ENCODE measurements around the gene PARG.
"Not testable (repeated sequence)": the region's sequence is repeated elsewhere in the genome, so short reads cannot be mapped to it uniquely, and the experiment has no call there.

Gene PARG

GRCh38 chr10:49830016-49830415 lies 111.8 kb downstream of the PARG start:
- H3K4me3 Mint-ChIP-seq = no peak overlapping the region
- no peaks in the 10 kb centered on the region for H3K4me1 Mint-ChIP-seq (ENCODE audit: low read depth)
- DNase-seq (ENCODE audit: low spot score) = no peak
- no peaks in the 10 kb centered on the region for H3K9me3 Mint-ChIP-seq
- no peaks in the 10 kb centered on the region for H3K27me3 Mint-ChIP-seq (ENCODE audit: low read depth)
- H3K36me3 Mint-ChIP-seq (ENCODE audit: low read depth) = peaks cover 15% of the 10 kb centered on the region
- H3K27ac Mint-ChIP-seq = no peak overlapping the region

DNA sequence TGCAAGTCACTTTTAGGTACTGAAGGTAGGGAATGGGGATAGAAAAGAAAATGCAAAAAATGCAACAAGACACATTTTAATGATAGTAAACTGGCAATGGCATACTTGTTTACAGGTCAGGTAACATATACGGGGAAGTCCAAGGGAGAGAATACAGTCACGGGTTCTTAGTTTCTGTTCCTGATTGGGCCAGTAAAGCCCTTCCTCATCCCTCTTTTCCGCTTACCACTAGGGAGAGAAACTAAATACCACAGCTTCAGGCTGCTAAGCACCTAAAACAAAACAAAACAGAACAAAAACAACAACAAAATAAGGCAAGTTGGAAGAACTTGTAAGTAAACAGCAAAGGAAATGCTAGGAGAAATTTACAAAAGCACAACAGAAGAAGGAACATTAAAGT lies 114.5 kb downstream of the PARG start:
- H3K4me1 Mint-ChIP-seq (ENCODE audit: low read depth) = no peaks in the 10 kb centered on the region
- peak overlapping the region; percentile 36 for H3K27ac Mint-ChIP-seq
- H3K36me3 Mint-ChIP-seq (ENCODE audit: low read depth) = peaks cover 12% of the 10 kb centered on the region
- H3K9me3 Mint-ChIP-seq = no peaks in the 10 kb centered on the region
- no peaks in the 10 kb centered on the region for H3K27me3 Mint-ChIP-seq (ENCODE audit: low read depth)
- no peak for DNase-seq (ENCODE audit: low spot score)
- no peak overlapping the region for H3K4me3 Mint-ChIP-seq

- no peak overlapping the region for H3K4me3 Mint-ChIP-seq
- H3K36me3 Mint-ChIP-seq (ENCODE audit: low read depth) = peaks cover 17% of the 10 kb centered on the region
- H3K9me3 Mint-ChIP-seq = no peaks in the 10 kb centered on the region
- DNase-seq (ENCODE audit: low spot score) = no peak
- no peaks in the 10 kb centered on the region for H3K4me1 Mint-ChIP-seq (ENCODE audit: low read depth)
- no peaks in the 10 kb centered on the region for H3K27me3 Mint-ChIP-seq (ENCODE audit: low read depth)
- no peak overlapping the region for H3K27ac Mint-ChIP-seq
Observed at GRCh38 chr10:49819234-49819958, 122.4 kb downstream of the PARG start.

GRCh38 chr10:49817845-49818244 lies 124.0 kb downstream of the PARG start:
- Mint-ChIP-seq H3K4me1 (ENCODE audit: low read depth) (no peaks in the 10 kb centered on the region), H3K9me3 (no peaks in the 10 kb centered on the region), H3K4me3 (no peak overlapping the region), H3K27ac (no peak overlapping the region), H3K27me3 (ENCODE audit: low read depth) (no peaks in the 10 kb centered on the region), H3K36me3 (ENCODE audit: low read depth) (peaks cover 17% of the 10 kb centered on the region)
- DNase-seq (ENCODE audit: low spot score) = no peak

- Mint-ChIP-seq H3K9me3 (peaks cover 5% of the 10 kb centered on the region), H3K4me1 (ENCODE audit: low read depth) (no peaks in the 10 kb centered on the region), H3K36me3 (ENCODE audit: low read depth) (no peaks in the 10 kb centered on the region), H3K4me3 (no peak overlapping the region), H3K27ac (no peak overlapping the region), H3K27me3 (ENCODE audit: low read depth) (peaks cover 2% of the 10 kb centered on the region)
- DNase-seq (ENCODE audit: low spot score) = no peak
Observed at GRCh38 chr10:49803988-49804387, 137.8 kb downstream of the PARG start.

GRCh38 chr10:49798275-49798674 lies 143.6 kb downstream of the PARG start:
- peaks cover 2% of the 10 kb centered on the region for H3K27me3 Mint-ChIP-seq (ENCODE audit: low read depth)
- no peak for DNase-seq (ENCODE audit: low spot score)
- H3K4me3 Mint-ChIP-seq = no peak overlapping the region
- H3K27ac Mint-ChIP-seq = no peak overlapping the region
- H3K36me3 Mint-ChIP-seq (ENCODE audit: low read depth) = no peaks in the 10 kb centered on the region
- no peaks in the 10 kb centered on the region for H3K9me3 Mint-ChIP-seq
- no peaks in the 10 kb centered on the region for H3K4me1 Mint-ChIP-seq (ENCODE audit: low read depth)

- H3K4me3 Mint-ChIP-seq = no peak overlapping the region
- H3K36me3 Mint-ChIP-seq (ENCODE audit: low read depth) = no peaks in the 10 kb centered on the region
- H3K9me3 Mint-ChIP-seq = no peaks in the 10 kb centered on the region
- DNase-seq (ENCODE audit: low spot score) = no peak
- H3K4me1 Mint-ChIP-seq (ENCODE audit: low read depth) = no peaks in the 10 kb centered on the region
- H3K27ac Mint-ChIP-seq = no peak overlapping the region
- no peaks in the 10 kb centered on the region for H3K27me3 Mint-ChIP-seq (ENCODE audit: low read depth)
Observed at GRCh38 chr10:49791100-49791499, 150.7 kb downstream of the PARG start.

- Mint-ChIP-seq H3K4me1 (ENCODE audit: low read depth) (no peaks in the 10 kb centered on the region), H3K4me3 (no peak overlapping the region), H3K27me3 (ENCODE audit: low read depth) (peaks cover 4% of the 10 kb centered on the region), H3K9me3 (no peaks in the 10 kb centered on the region), H3K27ac (no peak overlapping the region), H3K36me3 (ENCODE audit: low read depth) (no peaks in the 10 kb centered on the region)
- no peak for DNase-seq (ENCODE audit: low spot score)
Observed at GRCh38 chr10:49784681-49785080, 157.1 kb downstream of the PARG start.

GRCh38 chr10:49783645-49784044 lies 158.2 kb downstream of the PARG start:
- H3K36me3 Mint-ChIP-seq (ENCODE audit: low read depth) = no peaks in the 10 kb centered on the region
- no peak for DNase-seq (ENCODE audit: low spot score)
- H3K4me1 Mint-ChIP-seq (ENCODE audit: low read depth) = no peaks in the 10 kb centered on the region
- H3K4me3 Mint-ChIP-seq = no peak overlapping the region
- H3K9me3 Mint-ChIP-seq = no peaks in the 10 kb centered on the region
- H3K27me3 Mint-ChIP-seq (ENCODE audit: low read depth) = peaks cover 4% of the 10 kb centered on the region
- H3K27ac Mint-ChIP-seq = no peak overlapping the region

- H3K27ac Mint-ChIP-seq = no peak overlapping the region
- DNase-seq (ENCODE audit: low spot score) = no peak
- H3K4me1 Mint-ChIP-seq (ENCODE audit: low read depth) = no peaks in the 10 kb centered on the region
- no peaks in the 10 kb centered on the region for H3K36me3 Mint-ChIP-seq (ENCODE audit: low read depth)
- no peaks in the 10 kb centered on the region for H3K9me3 Mint-ChIP-seq
- H3K27me3 Mint-ChIP-seq (ENCODE audit: low read depth) = peaks cover 4% of the 10 kb centered on the region
- no peak overlapping the region for H3K4me3 Mint-ChIP-seq
Observed at GRCh38 chr10:49781247-49781646, 160.6 kb downstream of the PARG start.

- Mint-ChIP-seq H3K9me3 (no peaks in the 10 kb centered on the region), H3K27ac (no peak overlapping the region), H3K4me1 (ENCODE audit: low read depth) (no peaks in the 10 kb centered on the region), H3K36me3 (ENCODE audit: low read depth) (no peaks in the 10 kb centered on the region), H3K27me3 (ENCODE audit: low read depth) (no peaks in the 10 kb centered on the region), H3K4me3 (no peak overlapping the region)
- DNase-seq (ENCODE audit: low spot score) = no peak
Observed at GRCh38 chr10:49778197-49778596, 163.6 kb downstream of the PARG start.

- H3K4me1 Mint-ChIP-seq (ENCODE audit: low read depth) = no peaks in the 10 kb centered on the region
- no peak overlapping the region for H3K27ac Mint-ChIP-seq
- H3K4me3 Mint-ChIP-seq = no peak overlapping the region
- peaks cover 7% of the 10 kb centered on the region for H3K27me3 Mint-ChIP-seq (ENCODE audit: low read depth)
- no peak for DNase-seq (ENCODE audit: low spot score)
- H3K36me3 Mint-ChIP-seq (ENCODE audit: low read depth) = no peaks in the 10 kb centered on the region
- H3K9me3 Mint-ChIP-seq = no peaks in the 10 kb centered on the region
Observed at GRCh38 chr10:49776851-49777250, 165.0 kb downstream of the PARG start.

DNA sequence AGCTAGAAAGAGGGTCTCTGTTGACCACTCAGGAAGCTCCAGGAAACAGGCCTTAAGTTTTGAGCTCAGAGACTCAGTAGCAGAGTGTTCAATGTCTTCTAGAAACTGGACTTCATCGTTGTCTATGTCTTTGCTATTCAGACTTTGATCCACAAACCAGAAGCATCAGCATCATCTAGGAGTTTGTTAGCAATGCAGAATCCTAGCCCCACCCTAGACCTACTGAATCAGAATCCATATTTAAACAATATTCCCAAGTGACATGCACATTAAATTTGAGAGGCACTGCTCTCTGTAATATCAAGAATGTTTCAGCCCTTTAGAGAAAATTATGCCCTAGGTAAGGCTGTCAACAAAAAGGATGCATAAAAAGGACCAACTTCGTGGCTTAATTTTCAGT lies 166.8 kb downstream of the PARG start:
- H3K4me1 Mint-ChIP-seq (ENCODE audit: low read depth) = no peaks in the 10 kb centered on the region
- no peaks in the 10 kb centered on the region for H3K9me3 Mint-ChIP-seq
- H3K27ac Mint-ChIP-seq = no peak overlapping the region
- peaks cover 16% of the 10 kb centered on the region for H3K27me3 Mint-ChIP-seq (ENCODE audit: low read depth)
- H3K4me3 Mint-ChIP-seq = no peak overlapping the region
- no peaks in the 10 kb centered on the region for H3K36me3 Mint-ChIP-seq (ENCODE audit: low read depth)
- no peak for DNase-seq (ENCODE audit: low spot score)

GRCh38 chr10:49772944-49773343 lies 168.9 kb downstream of the PARG start:
- H3K9me3 Mint-ChIP-seq; H3K4me1 Mint-ChIP-seq (ENCODE audit: low read depth); DNase-seq (ENCODE audit: low spot score); H3K4me3 Mint-ChIP-seq; H3K27ac Mint-ChIP-seq; H3K36me3 Mint-ChIP-seq (ENCODE audit: low read depth): not testable (repeated sequence)
- peaks cover 27% of the 10 kb centered on the region for H3K27me3 Mint-ChIP-seq (ENCODE audit: low read depth)

DNA sequence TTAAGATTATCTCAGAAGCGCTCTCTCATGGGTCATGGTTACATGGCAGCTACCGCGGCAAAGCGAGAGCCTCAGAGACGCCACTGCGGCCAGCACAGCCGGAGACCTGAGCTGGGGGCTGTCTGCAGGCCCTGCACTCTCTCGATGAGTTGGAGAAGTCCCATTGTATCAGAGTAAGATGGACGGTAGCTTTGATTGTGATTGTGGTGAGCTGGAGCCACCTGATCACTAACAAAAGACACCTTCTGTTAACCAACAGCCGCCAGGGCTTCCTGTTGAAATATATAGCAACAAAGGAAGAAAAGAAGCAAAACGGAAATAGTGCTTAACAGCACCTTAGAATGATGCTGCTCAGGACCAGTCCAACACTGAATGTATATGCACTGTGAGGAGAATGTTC lies 170.8 kb downstream of the PARG start:
- not testable (repeated sequence) for H3K4me3 Mint-ChIP-seq; H3K9me3 Mint-ChIP-seq; H3K27ac Mint-ChIP-seq; DNase-seq (ENCODE audit: low spot score); H3K4me1 Mint-ChIP-seq (ENCODE audit: low read depth); H3K36me3 Mint-ChIP-seq (ENCODE audit: low read depth)
- peaks cover 43% of the 10 kb centered on the region for H3K27me3 Mint-ChIP-seq (ENCODE audit: low read depth)
